Activated CD8-positive, alpha-beta T cell treated with anti-CD3 and anti-CD28 coated beads, Interleukin-2, amount 10 ng/mL, durations not matched to agents 7 days and 5 days (primary cell): ENCODE data around the gene TBC1D2B. TPM values are rescaled to one million over a fixed set of nuclear protein-coding genes. Genes with fewer than 3 reads are reported as not detected.
"Not testable (repeated sequence)": the region's sequence is repeated elsewhere in the genome, so short reads cannot be mapped to it uniquely, and the experiment has no call there.

Source experiments
- ATAC-seq: fragments of 150-1000 bp; cut with Tn5 transposase; one replicate; pipeline ENCODE4 v1.10.0; 2021; ENCODE audit warnings: moderate library complexity
- CTCF ChIA-PET: fragments of 350-600 bp; sonication (Branson Sonifier 250); formaldehyde crosslinking; loops from one replicate; lab custom pipeline; 2021; ENCODE audit warnings: antibody characterized with exemption; lab: Charles Lee
- POLR2A ChIA-PET: fragments of 350-600 bp; sonication (Branson Sonifier 250); formaldehyde crosslinking; loops from one replicate; lab custom pipeline; 2021; ENCODE audit warnings: antibody characterized with exemption; lab: Charles Lee
- DNase-seq: peaks from one replicate; pipeline ENCODE4 v3.0.0-alpha.2; 2020
- H3K27ac Mint-ChIP-seq: one replicate; pipeline ENCODE4 v1.8.0; 2021; ENCODE audit warnings: mild to moderate bottlenecking, mixed read lengths
- H3K27me3 Mint-ChIP-seq: one replicate; pipeline ENCODE4 v1.8.0; 2021; ENCODE audit warnings: low read depth, mixed read lengths
- H3K36me3 Mint-ChIP-seq: one replicate; pipeline ENCODE4 v1.8.0; 2021; ENCODE audit warnings: low read depth, mixed read lengths
- H3K4me1 Mint-ChIP-seq: one replicate; pipeline ENCODE4 v1.8.0; 2021; ENCODE audit warnings: low read depth, mixed read lengths
- H3K4me3 Mint-ChIP-seq: one replicate; pipeline ENCODE4 v1.8.0; 2021; ENCODE audit warnings: mild to moderate bottlenecking, mixed read lengths
- H3K9me3 Mint-ChIP-seq: one replicate; pipeline ENCODE4 v1.8.0; 2022; ENCODE audit warnings: mixed read lengths; ENCODE audit not compliant: insufficient read depth
- total RNA-seq, 2 experiments: library from RNA; stranded (reverse); gene quantifications; one replicate each; pipeline ENCODE4 v1.2.3, GENCODE V29; 2021

TBC1D2B gene
- total RNA-seq, 2 experiments from 2014 or later, result 109 to 119 TPM

GRCh38 chr15:77969055-77969454 is 108.5 kb downstream of the TBC1D2B start:
- H3K4me1 Mint-ChIP-seq, result peaks cover 19% of the 10 kb centered on the region
- DNase-seq (no peak), ATAC-seq (no peak)
- H3K27me3 Mint-ChIP-seq, result peaks cover 14% of the 10 kb centered on the region
- H3K36me3 Mint-ChIP-seq, result no peaks in the 10 kb centered on the region
- POLR2A ChIA-PET, result no interaction called here
- H3K27ac Mint-ChIP-seq, result no peak overlapping the region
- H3K4me3 Mint-ChIP-seq, result no peak overlapping the region
- no peaks in the 10 kb centered on the region for H3K9me3 Mint-ChIP-seq
- CTCF ChIA-PET, result interaction anchor here (0.7 to 5.9 kb wide), 3 partner anchors 49 to 226 kb away, joined by 3 to 133 read pairs (median 6); no protein-coding TSS in a partner anchor

GRCh38 chr15:77967798-77968197 is 109.7 kb downstream of the TBC1D2B start:
- CTCF ChIA-PET, result interaction anchor here (1.2 to 5.9 kb wide), 7 partner anchors 9 to 228 kb away, joined by 3 to 133 read pairs (median 5); no protein-coding TSS in a partner anchor
- Mint-ChIP-seq H3K27me3 (peaks cover 26% of the 10 kb centered on the region), H3K36me3 (no peaks in the 10 kb centered on the region), H3K4me1 (peaks cover 17% of the 10 kb centered on the region), H3K27ac (no peak overlapping the region), H3K9me3 (no peaks in the 10 kb centered on the region), H3K4me3 (no peak overlapping the region)
- ATAC-seq, result no peak
- POLR2A ChIA-PET, result no interaction called here
- DNase-seq, result no peak

GRCh38 chr15:77967235-77967615 is 110.3 kb downstream of the TBC1D2B start:
- H3K27me3 Mint-ChIP-seq, result peaks cover 28% of the 10 kb centered on the region
- H3K4me3 Mint-ChIP-seq, H3K27ac Mint-ChIP-seq, POLR2A ChIA-PET, H3K36me3 Mint-ChIP-seq, H3K9me3 Mint-ChIP-seq, ATAC-seq, DNase-seq: not testable (repeated sequence)
- CTCF ChIA-PET, result interaction anchor here (0.7 to 5.9 kb wide), 26 partner anchors 8 to 277 kb away, joined by 3 to 133 read pairs (median 4); partner anchors contain the start of gene CIB2
- H3K4me1 Mint-ChIP-seq, result peaks cover 17% of the 10 kb centered on the region

- DNase-seq, result peak; percentile 66
- CTCF ChIA-PET, result interaction anchor here (0.7 to 5.9 kb wide), 34 partner anchors 8 to 278 kb away, joined by 3 to 133 read pairs (median 4); partner anchors contain the start of gene CIB2
Observed at GRCh38 chr15:77966540-77967234, 110.8 kb downstream of the TBC1D2B start.

GRCh38 chr15:77964193-77964592 is 113.3 kb downstream of the TBC1D2B start:
- DNase-seq, result no peak
- no peaks in the 10 kb centered on the region for H3K36me3 Mint-ChIP-seq
- ATAC-seq, result no peak
- no peaks in the 10 kb centered on the region for H3K9me3 Mint-ChIP-seq
- H3K27ac Mint-ChIP-seq, result no peak overlapping the region
- H3K4me3 Mint-ChIP-seq, result no peak overlapping the region
- ChIA-PET POLR2A (no interaction called here), CTCF (interaction anchor here (0.6 to 5.9 kb wide), 5 partner anchors 36 to 302 kb away, joined by 3 to 133 read pairs (median 3); no protein-coding TSS in a partner anchor)
- peaks cover 23% of the 10 kb centered on the region for H3K27me3 Mint-ChIP-seq
- peaks cover 26% of the 10 kb centered on the region for H3K4me1 Mint-ChIP-seq

More at GRCh38 chr15:77966540-77967234, 110.8 kb downstream of the TBC1D2B start:
- ATAC-seq, result peak; percentile 49
- H3K9me3 Mint-ChIP-seq, result no peaks in the 10 kb centered on the region
- no peaks in the 10 kb centered on the region for H3K36me3 Mint-ChIP-seq
- no peak overlapping the region for H3K4me3 Mint-ChIP-seq
- no peak overlapping the region for H3K27ac Mint-ChIP-seq
- peaks cover 17% of the 10 kb centered on the region for H3K4me1 Mint-ChIP-seq
- H3K27me3 Mint-ChIP-seq, result peaks cover 28% of the 10 kb centered on the region
- POLR2A ChIA-PET, result no interaction called here

- CTCF ChIA-PET, result interaction anchor here (0.6 to 7.3 kb wide), 27 partner anchors 8 to 340 kb away, joined by 3 to 96 read pairs (median 3); partner anchors contain the start of gene SKIC8
- peaks cover 19% of the 10 kb centered on the region for H3K4me1 Mint-ChIP-seq
- peak overlapping the region; percentile 39 for H3K4me3 Mint-ChIP-seq
- peaks cover 27% of the 10 kb centered on the region for H3K27me3 Mint-ChIP-seq
- peak; percentile 99 for ATAC-seq
- H3K27ac Mint-ChIP-seq, result no peak overlapping the region
- no peaks in the 10 kb centered on the region for H3K36me3 Mint-ChIP-seq
- no peaks in the 10 kb centered on the region for H3K9me3 Mint-ChIP-seq
- POLR2A ChIA-PET, result interaction anchor here (0.6 kb wide), 1 partner anchor 144 kb away, joined by 3 read pairs; no protein-coding TSS in a partner anchor
- DNase-seq, result peak; percentile 84
Observed at GRCh38 chr15:77959432-77959879, 118.1 kb downstream of the TBC1D2B start.

- DNase-seq, POLR2A ChIA-PET, H3K4me3 Mint-ChIP-seq, H3K27ac Mint-ChIP-seq, H3K36me3 Mint-ChIP-seq, ATAC-seq, H3K9me3 Mint-ChIP-seq: not testable (repeated sequence)
- peaks cover 23% of the 10 kb centered on the region for H3K27me3 Mint-ChIP-seq
- peaks cover 23% of the 10 kb centered on the region for H3K4me1 Mint-ChIP-seq
- CTCF ChIA-PET, result interaction anchor here (0.6 to 7.3 kb wide), 27 partner anchors 8 to 299 kb away, joined by 3 to 96 read pairs (median 4); no protein-coding TSS in a partner anchor
Observed at GRCh38 chr15:77958716-77959431, 118.6 kb downstream of the TBC1D2B start.

- DNase-seq, H3K27ac Mint-ChIP-seq, POLR2A ChIA-PET, H3K4me3 Mint-ChIP-seq, H3K36me3 Mint-ChIP-seq, H3K9me3 Mint-ChIP-seq, ATAC-seq: not testable (repeated sequence)
- peaks cover 27% of the 10 kb centered on the region for H3K4me1 Mint-ChIP-seq
- H3K27me3 Mint-ChIP-seq, result peaks cover 14% of the 10 kb centered on the region
- CTCF ChIA-PET, result interaction anchor here (1.6 to 7.3 kb wide), 4 partner anchors 47 to 241 kb away, joined by 4 to 96 read pairs (median 22); no protein-coding TSS in a partner anchor
Observed at GRCh38 chr15:77958021-77958420, 119.5 kb downstream of the TBC1D2B start.

- CTCF ChIA-PET, result interaction anchor here (2.1 to 7.3 kb wide), 2 partner anchors 44 to 155 kb away, joined by 10 to 96 read pairs; no protein-coding TSS in a partner anchor
- H3K27me3 Mint-ChIP-seq, H3K4me3 Mint-ChIP-seq, H3K36me3 Mint-ChIP-seq, H3K9me3 Mint-ChIP-seq: not testable (repeated sequence)
- Mint-ChIP-seq H3K27ac (peak overlapping the region; percentile 61), H3K4me1 (peaks cover 19% of the 10 kb centered on the region)
- ATAC-seq (peak; percentile 70), DNase-seq (peak; percentile 57)
- POLR2A ChIA-PET, result interaction anchor here (0.7 kb wide), 1 partner anchor 597 kb away, joined by 3 read pairs; no protein-coding TSS in a partner anchor
Observed at GRCh38 chr15:77953926-77954325, 123.6 kb downstream of the TBC1D2B start.

GRCh38 chr15:77952928-77953446 is 124.5 kb downstream of the TBC1D2B start:
- H3K9me3 Mint-ChIP-seq, POLR2A ChIA-PET, ATAC-seq, DNase-seq, H3K27me3 Mint-ChIP-seq, H3K36me3 Mint-ChIP-seq, H3K4me3 Mint-ChIP-seq, H3K27ac Mint-ChIP-seq: not testable (repeated sequence)
- peaks cover 19% of the 10 kb centered on the region for H3K4me1 Mint-ChIP-seq
- CTCF ChIA-PET, result interaction anchor here (2.1 kb wide), 1 partner anchor 43 kb away, joined by 10 read pairs; no protein-coding TSS in a partner anchor

GRCh38 chr15:77951105-77951786 is 126.3 kb downstream of the TBC1D2B start:
- peaks cover 19% of the 10 kb centered on the region for H3K4me1 Mint-ChIP-seq
- H3K9me3 Mint-ChIP-seq, H3K4me3 Mint-ChIP-seq, H3K36me3 Mint-ChIP-seq, H3K27ac Mint-ChIP-seq, H3K27me3 Mint-ChIP-seq, POLR2A ChIA-PET, CTCF ChIA-PET, DNase-seq, ATAC-seq: not testable (repeated sequence)
